ENCODE results near the gene NKAIN4. TPM values are rescaled to one million over a fixed set of nuclear protein-coding genes. Genes with fewer than 3 reads are reported as not detected.

NKAIN4 gene
- total RNA-seq, 1 donor from 2014 or later = 16.1 TPM

- H3K27ac Mint-ChIP-seq = no peak overlapping the region
- no peaks in the 10 kb centered on the region for H3K36me3 Mint-ChIP-seq
- no peak for DNase-seq (ENCODE audit: low spot score in 2 of 2, unreplicated experiment in 2 of 2)
- no peaks in the 10 kb centered on the region for H3K27me3 Mint-ChIP-seq (ENCODE audit: low read depth)
- H3K9me3 Mint-ChIP-seq = no peaks in the 10 kb centered on the region
- H3K4me3 Mint-ChIP-seq = no peak overlapping the region
- TF ChIP-seq CTCF (IDR thresholded peaks at IDR 0.05; ENCODE audit: unreplicated experiment) = no peak
- peaks cover 8% of the 10 kb centered on the region for H3K4me1 Mint-ChIP-seq
Measured at GRCh38 chr20:63239431-63239830, 14.8 kb downstream of the NKAIN4 start.

GRCh38 chr20:63238514-63239125 lies 15.6 kb downstream of the NKAIN4 start:
- Mint-ChIP-seq H3K36me3 (no peaks in the 10 kb centered on the region), H3K9me3 (no peaks in the 10 kb centered on the region), H3K4me1 (peaks cover 8% of the 10 kb centered on the region), H3K4me3 (no peak overlapping the region), H3K27ac (no peak overlapping the region), H3K27me3 (ENCODE audit: low read depth) (no peaks in the 10 kb centered on the region)
- TF ChIP-seq CTCF (IDR thresholded peaks at IDR 0.05; ENCODE audit: unreplicated experiment) = no peak
- no peak for DNase-seq (ENCODE audit: low spot score in 2 of 2, unreplicated experiment in 2 of 2)

- DNase-seq (ENCODE audit: low spot score in 2 of 2, unreplicated experiment in 2 of 2) = no peak
- Mint-ChIP-seq H3K4me1 (peaks cover 8% of the 10 kb centered on the region), H3K4me3 (no peak overlapping the region), H3K9me3 (no peaks in the 10 kb centered on the region), H3K36me3 (no peaks in the 10 kb centered on the region), H3K27me3 (ENCODE audit: low read depth) (no peaks in the 10 kb centered on the region), H3K27ac (no peak overlapping the region)
- TF ChIP-seq CTCF (IDR thresholded peaks at IDR 0.05; ENCODE audit: unreplicated experiment) = no peak
Measured at GRCh38 chr20:63238031-63238430, 16.2 kb downstream of the NKAIN4 start.

GRCh38 chr20:63236116-63236837 lies 18.0 kb downstream of the NKAIN4 start:
- Mint-ChIP-seq H3K27ac (no peak overlapping the region), H3K4me3 (no peak overlapping the region), H3K4me1 (peaks cover 17% of the 10 kb centered on the region), H3K9me3 (no peaks in the 10 kb centered on the region), H3K36me3 (no peaks in the 10 kb centered on the region), H3K27me3 (ENCODE audit: low read depth) (peaks cover 7% of the 10 kb centered on the region)
- DNase-seq (ENCODE audit: low spot score in 2 of 2, unreplicated experiment in 2 of 2) = no peak
- no peak for TF ChIP-seq CTCF (IDR thresholded peaks at IDR 0.05; ENCODE audit: unreplicated experiment)

- peaks cover 19% of the 10 kb centered on the region for H3K4me1 Mint-ChIP-seq
- TF ChIP-seq CTCF (IDR thresholded peaks at IDR 0.05; ENCODE audit: unreplicated experiment) = no peak
- H3K4me3 Mint-ChIP-seq = no peak within 1 kb of the TSS
- H3K27ac Mint-ChIP-seq = no peak within 1 kb of the TSS
- no peak for DNase-seq (ENCODE audit: low spot score in 2 of 2, unreplicated experiment in 2 of 2)
- H3K36me3 Mint-ChIP-seq = no peaks in the 10 kb centered on the region
- no peaks in the 10 kb centered on the region for H3K9me3 Mint-ChIP-seq
- H3K27me3 Mint-ChIP-seq (ENCODE audit: low read depth) = peaks cover 7% of the 10 kb centered on the region
Measured at GRCh38 chr20:63235399-63235983, 18.8 kb downstream of the NKAIN4 start, which contains the start of gene BIRC7. Gene BIRC7 (plus strand): TSS chr20:63235905. CDS start chr20:63236097, 192 bp downstream.
